Liver (tissue), 9 donors: Measurements from ENCODE around the gene IGF2R. TPM values are rescaled to one million over a fixed set of nuclear protein-coding genes. Genes with fewer than 3 reads are reported as not detected.

Experiments
- DNase-seq: peaks from one replicate; pipeline ENCODE4 v3.0.0-alpha.2; 2017; ENCODE audit warnings: low spot score
- H3K27ac ChIP-seq, 2 donors: one replicate each; pipeline ENCODE4 v1.7.0; 2013; ENCODE audit warnings: inconsistent platforms in 2 of 2, low read length in 2 of 2, control low read depth in 1 of 2, low read depth in 1 of 2, mild to moderate bottlenecking in 1 of 2
- H3K27me3 ChIP-seq, 4 donors: one replicate each; pipeline versions ENCODE4 v1.6.1 to v1.7.0; 2013; ENCODE audit warnings: low read length in 3 of 4, inconsistent platforms in 1 of 4, mild to moderate bottlenecking in 1 of 4, moderate library complexity in 1 of 4; ENCODE audit not compliant: control insufficient read depth in 4 of 4, insufficient read depth in 4 of 4
- H3K36me3 ChIP-seq, 4 donors: one replicate each; pipeline versions ENCODE4 v1.6.1 to v1.7.0; 2013; ENCODE audit warnings: low read length in 3 of 4, mild to moderate bottlenecking in 3 of 4, low read depth in 1 of 4, moderate library complexity in 1 of 4; ENCODE audit not compliant: control insufficient read depth in 4 of 4, insufficient read depth in 3 of 4
- H3K4me1 ChIP-seq, 4 donors: one replicate each; pipeline versions ENCODE4 v1.6.1 to v1.7.0; 2013; ENCODE audit warnings: low read length in 3 of 4, mild to moderate bottlenecking in 3 of 4, moderate library complexity in 1 of 4; ENCODE audit not compliant: control insufficient read depth in 4 of 4, insufficient read depth in 4 of 4
- H3K4me3 ChIP-seq, 3 donors: one replicate each; pipeline versions ENCODE4 v1.6.1 to v1.7.0; 2013; ENCODE audit warnings: low read length in 3 of 3, control low read depth in 1 of 3, low read depth in 1 of 3, mild to moderate bottlenecking in 1 of 3
- H3K9ac ChIP-seq, 2 donors: one replicate each; pipeline ENCODE4 v1.7.0; 2013; ENCODE audit warnings: low read length in 2 of 2, mild to moderate bottlenecking in 2 of 2, moderate library complexity in 2 of 2, control low read depth in 1 of 2, low read depth in 1 of 2
- H3K9me3 ChIP-seq, 4 donors: one replicate each; pipeline versions ENCODE4 v1.6.1 to v1.7.0; 2013; ENCODE audit warnings: low read length in 3 of 4; ENCODE audit not compliant: control insufficient read depth in 4 of 4
- FOXA1 ChIP-seq: IDR thresholded peaks from 2 replicates; pipeline ENCODE4 v1.6.1; 2016; ENCODE audit warnings: antibody characterized with exemption
- GABPA ChIP-seq, 2 donors: IDR thresholded peaks in 1 of 2; conservative IDR thresholded peaks in 1 of 2; 2 replicates each; pipeline ENCODE4 v1.6.1; 2016; ENCODE audit warnings: antibody characterized with exemption in 2 of 2, mild to moderate bottlenecking in 1 of 2, moderate library complexity in 1 of 2
- HNF4A ChIP-seq, 2 donors: conservative IDR thresholded peaks; 2 replicates each; pipeline ENCODE4 v1.6.1; 2016; ENCODE audit warnings: antibody characterized with exemption in 2 of 2, mild to moderate bottlenecking in 2 of 2
- HNF4G ChIP-seq: IDR thresholded peaks from 2 replicates; pipeline ENCODE4 v1.6.1; 2016; ENCODE audit warnings: antibody characterized with exemption
- NR2F2 ChIP-seq: IDR thresholded peaks from 2 replicates; pipeline ENCODE4 v1.6.1; 2016; ENCODE audit warnings: antibody characterized with exemption
- SP1 ChIP-seq: IDR thresholded peaks from 2 replicates; pipeline ENCODE4 v1.6.1; 2018; ENCODE audit warnings: antibody characterized with exemption, mild to moderate bottlenecking
- TAF1 ChIP-seq: conservative IDR thresholded peaks from 2 replicates; pipeline ENCODE4 v1.6.1; 2016; ENCODE audit warnings: antibody characterized with exemption, mild to moderate bottlenecking
- YY1 ChIP-seq: IDR thresholded peaks from 2 replicates; pipeline ENCODE4 v1.6.1; 2016; ENCODE audit warnings: antibody characterized with exemption, mild to moderate bottlenecking
- WGBS: extraction: QIAGEN DNeasy Blood & Tissue Kit; methylation state at CpG from one replicate; pipeline ENCODE4 v1.1.7; 2013; 5-methylcytosine and 5-hydroxymethylcytosine counted together
- polyA plus RNA-seq, 2 donors: library from polyadenylated mRNA; stranded (reverse) in 1 of 2; unstranded in 1 of 2; fragments of 200-250 nt in 1 of 2; fragments of >200 nt in 1 of 2; fragmentation: Nextera tagmentation in 1 of 2; extraction: Ambion mirVana in 1 of 2; gene quantifications; one replicate each; pipeline versions ENCODE4 v1.2.1 to v1.2.3, GENCODE V29; 2013 to 2015
- total RNA-seq, 2 donors: library from RNA; depleted of rRNA; stranded (reverse); fragments of >200 nt; gene quantifications; one replicate each; pipeline ENCODE4 v1.2.3, GENCODE V29; 2014
- TF ChIP-seq, protein P1 (sequence below): IDR thresholded peaks from 2 replicates; pipeline ENCODE4 v1.6.1; 2016; ENCODE audit warnings: antibody characterized with exemption
- TF ChIP-seq, protein P2 (sequence below): IDR thresholded peaks from 2 replicates; pipeline ENCODE4 v1.6.1; 2016; ENCODE audit warnings: antibody characterized with exemption
- TF ChIP-seq, protein P3 (sequence below): IDR thresholded peaks from 2 replicates; pipeline ENCODE4 v1.6.1; 2016; ENCODE audit warnings: antibody characterized with exemption
- TF ChIP-seq, protein P4 (sequence below): IDR thresholded peaks from 2 replicates; pipeline ENCODE4 v1.6.1; 2016; ENCODE audit warnings: antibody characterized with exemption, mild to moderate bottlenecking
- donor health status: healthy.
- donor health status: healthy.
- donor health status: healthy.
- donor health status: healthy.
- donor health status: healthy.

IGF2R gene
- total and polyA plus RNA-seq, 4 donors, result 16.6 to 84.9 (median 45.7) TPM

DNA sequence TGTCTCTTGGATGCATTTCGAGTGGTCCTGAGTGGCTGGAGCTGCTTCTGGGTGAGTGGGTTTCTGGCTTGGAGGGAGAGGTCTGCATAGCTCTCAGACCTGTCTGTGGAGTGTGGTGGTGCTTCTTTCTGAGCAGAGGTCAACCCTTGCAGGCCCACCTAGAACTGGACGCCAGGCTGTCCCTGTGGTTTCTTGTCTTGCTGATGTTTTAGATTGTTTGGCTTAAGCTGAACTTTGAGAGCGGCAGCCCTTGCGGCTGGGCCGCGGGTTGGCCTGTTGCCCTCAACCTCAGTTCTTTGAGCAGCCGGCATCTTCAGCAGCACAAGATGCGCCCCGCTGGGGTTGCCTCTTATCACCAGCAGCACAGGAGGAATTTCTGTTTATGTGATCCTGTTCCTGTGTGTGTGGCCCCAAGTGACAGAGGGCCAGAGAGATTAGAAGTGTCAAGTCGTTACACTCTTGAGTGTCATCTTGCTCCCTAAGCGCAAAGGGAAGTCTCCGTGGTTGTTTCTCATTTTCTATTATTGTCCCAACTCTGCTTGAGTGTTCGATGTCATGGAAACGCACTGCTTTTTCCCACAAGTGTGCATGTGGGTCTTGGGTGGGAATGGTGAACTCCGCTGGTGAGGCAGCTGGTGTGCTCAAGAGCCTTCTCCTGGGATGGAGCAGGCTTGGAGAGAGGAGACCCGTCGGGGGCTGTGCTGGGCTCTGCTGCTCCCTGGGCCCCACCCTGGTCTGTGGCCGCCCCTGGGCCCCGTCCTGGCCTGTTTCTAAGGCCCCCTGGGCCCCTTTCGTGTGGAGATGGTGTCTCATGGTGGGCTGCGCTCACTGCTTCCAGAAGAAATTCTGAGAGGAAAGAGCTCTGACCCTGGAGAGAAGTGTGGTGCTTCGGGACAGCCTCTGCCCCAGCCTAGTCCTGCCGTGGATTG is 132.7 kb downstream of the IGF2R start:
- H3K9me3 ChIP-seq, result no peaks in the 10 kb centered on the region
- DNase-seq, result peak; percentile 75
- H3K4me3 ChIP-seq, result peak overlapping the region in 1 of 3 donors; percentile 29
- H3K9ac ChIP-seq, result peak overlapping the region; percentile 56 to 81
- peaks cover 6 to 36% (median 30%) of the 10 kb centered on the region in 4 donors for H3K36me3 ChIP-seq
- TF ChIP-seq GABPA (IDR thresholded peaks at IDR 0.05 in 1 of 2, conservative IDR thresholded peaks at IDR 0.05 in 1 of 2), result no peak
- TF ChIP-seq FOXA1, result no peak
- no peaks in the 10 kb centered on the region for H3K27me3 ChIP-seq
- H3K4me1 ChIP-seq, result peaks cover 3 to 32% (median 12%) of the 10 kb centered on the region in 4 donors
- H3K27ac ChIP-seq, result peak overlapping the region; percentile 76 to 87
- 58% methylated on average over 23 of the region's 23 CpGs for WGBS

DNA sequence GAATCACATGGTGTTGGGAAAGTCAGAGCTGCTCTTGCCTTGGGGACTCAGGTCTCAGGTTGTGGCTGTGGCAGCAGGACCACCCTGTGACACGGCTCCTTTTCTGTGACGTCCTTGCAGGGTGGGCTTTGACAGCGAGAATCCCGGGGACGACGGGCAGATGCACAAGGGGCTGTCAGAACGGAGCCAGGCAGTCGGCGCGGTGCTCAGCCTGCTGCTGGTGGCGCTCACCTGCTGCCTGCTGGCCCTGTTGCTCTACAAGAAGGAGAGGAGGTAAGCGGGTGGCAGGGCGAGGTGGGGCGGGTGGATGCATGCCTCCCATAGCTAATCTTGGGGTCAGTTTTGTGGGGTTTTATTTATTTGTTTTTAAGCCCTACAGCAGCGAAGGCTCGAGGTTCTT is 133.5 kb downstream of the IGF2R start:
- Histone ChIP-seq H3K9ac (peak overlapping the region in 1 of 2 donors; percentile 56), H3K9me3 (no peaks in the 10 kb centered on the region), H3K27ac (peak overlapping the region; percentile 76 to 87), H3K4me3 (no peak overlapping the region), H3K36me3 (peaks cover 3 to 35% (median 31%) of the 10 kb centered on the region in 4 donors), H3K4me1 (peaks cover 3 to 32% (median 12%) of the 10 kb centered on the region in 4 donors), H3K27me3 (no peaks in the 10 kb centered on the region)
- WGBS, result 88% methylated on average over 16 of the region's 16 CpGs
- TF ChIP-seq HNF4A (conservative IDR thresholded peaks at IDR 0.05) (no peak), HNF4G (no peak), FOXA1 (no peak), YY1 (no peak), TAF1 (no peak), SP1 (no peak), NR2F2 (no peak), GABPA (IDR thresholded peaks at IDR 0.05 in 1 of 2, conservative IDR thresholded peaks at IDR 0.05 in 1 of 2) (no peak)
- TF ChIP-seq, protein P1, sequence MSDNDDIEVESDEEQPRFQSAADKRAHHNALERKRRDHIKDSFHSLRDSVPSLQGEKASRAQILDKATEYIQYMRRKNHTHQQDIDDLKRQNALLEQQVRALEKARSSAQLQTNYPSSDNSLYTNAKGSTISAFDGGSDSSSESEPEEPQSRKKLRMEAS, result no peak
- TF ChIP-seq, protein P2, sequence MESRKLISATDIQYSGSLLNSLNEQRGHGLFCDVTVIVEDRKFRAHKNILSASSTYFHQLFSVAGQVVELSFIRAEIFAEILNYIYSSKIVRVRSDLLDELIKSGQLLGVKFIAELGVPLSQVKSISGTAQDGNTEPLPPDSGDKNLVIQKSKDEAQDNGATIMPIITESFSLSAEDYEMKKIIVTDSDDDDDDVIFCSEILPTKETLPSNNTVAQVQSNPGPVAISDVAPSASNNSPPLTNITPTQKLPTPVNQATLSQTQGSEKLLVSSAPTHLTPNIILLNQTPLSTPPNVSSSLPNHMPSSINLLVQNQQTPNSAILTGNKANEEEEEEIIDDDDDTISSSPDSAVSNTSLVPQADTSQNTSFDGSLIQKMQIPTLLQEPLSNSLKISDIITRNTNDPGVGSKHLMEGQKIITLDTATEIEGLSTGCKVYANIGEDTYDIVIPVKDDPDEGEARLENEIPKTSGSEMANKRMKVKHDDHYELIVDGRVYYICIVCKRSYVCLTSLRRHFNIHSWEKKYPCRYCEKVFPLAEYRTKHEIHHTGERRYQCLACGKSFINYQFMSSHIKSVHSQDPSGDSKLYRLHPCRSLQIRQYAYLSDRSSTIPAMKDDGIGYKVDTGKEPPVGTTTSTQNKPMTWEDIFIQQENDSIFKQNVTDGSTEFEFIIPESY, result no peak
- TF ChIP-seq, protein P3, sequence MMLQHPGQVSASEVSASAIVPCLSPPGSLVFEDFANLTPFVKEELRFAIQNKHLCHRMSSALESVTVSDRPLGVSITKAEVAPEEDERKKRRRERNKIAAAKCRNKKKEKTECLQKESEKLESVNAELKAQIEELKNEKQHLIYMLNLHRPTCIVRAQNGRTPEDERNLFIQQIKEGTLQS, result no peak
- TF ChIP-seq, protein P4, sequence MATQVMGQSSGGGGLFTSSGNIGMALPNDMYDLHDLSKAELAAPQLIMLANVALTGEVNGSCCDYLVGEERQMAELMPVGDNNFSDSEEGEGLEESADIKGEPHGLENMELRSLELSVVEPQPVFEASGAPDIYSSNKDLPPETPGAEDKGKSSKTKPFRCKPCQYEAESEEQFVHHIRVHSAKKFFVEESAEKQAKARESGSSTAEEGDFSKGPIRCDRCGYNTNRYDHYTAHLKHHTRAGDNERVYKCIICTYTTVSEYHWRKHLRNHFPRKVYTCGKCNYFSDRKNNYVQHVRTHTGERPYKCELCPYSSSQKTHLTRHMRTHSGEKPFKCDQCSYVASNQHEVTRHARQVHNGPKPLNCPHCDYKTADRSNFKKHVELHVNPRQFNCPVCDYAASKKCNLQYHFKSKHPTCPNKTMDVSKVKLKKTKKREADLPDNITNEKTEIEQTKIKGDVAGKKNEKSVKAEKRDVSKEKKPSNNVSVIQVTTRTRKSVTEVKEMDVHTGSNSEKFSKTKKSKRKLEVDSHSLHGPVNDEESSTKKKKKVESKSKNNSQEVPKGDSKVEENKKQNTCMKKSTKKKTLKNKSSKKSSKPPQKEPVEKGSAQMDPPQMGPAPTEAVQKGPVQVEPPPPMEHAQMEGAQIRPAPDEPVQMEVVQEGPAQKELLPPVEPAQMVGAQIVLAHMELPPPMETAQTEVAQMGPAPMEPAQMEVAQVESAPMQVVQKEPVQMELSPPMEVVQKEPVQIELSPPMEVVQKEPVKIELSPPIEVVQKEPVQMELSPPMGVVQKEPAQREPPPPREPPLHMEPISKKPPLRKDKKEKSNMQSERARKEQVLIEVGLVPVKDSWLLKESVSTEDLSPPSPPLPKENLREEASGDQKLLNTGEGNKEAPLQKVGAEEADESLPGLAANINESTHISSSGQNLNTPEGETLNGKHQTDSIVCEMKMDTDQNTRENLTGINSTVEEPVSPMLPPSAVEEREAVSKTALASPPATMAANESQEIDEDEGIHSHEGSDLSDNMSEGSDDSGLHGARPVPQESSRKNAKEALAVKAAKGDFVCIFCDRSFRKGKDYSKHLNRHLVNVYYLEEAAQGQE, result no peak
- DNase-seq, result no peak
